Right renal cortex interstitium (tissue), 3 donors: ENCODE results near the gene ME3. TPM values are rescaled to one million over a fixed set of nuclear protein-coding genes. Genes with fewer than 3 reads are reported as not detected.

Experiments used
- DNase-seq, 3 donors: peaks; one replicate each; pipeline ENCODE4 v3.0.0-alpha.2; 2013; ENCODE audit warnings: low read depth in 3 of 3, low spot score in 2 of 3
- polyA plus RNA-seq, 3 donors: library from polyadenylated mRNA; unstranded; fragments of 120-200 nt; gene quantifications; one replicate each; pipeline ENCODE4 v1.2.1, GENCODE V29; 2013; ENCODE audit not compliant: insufficient read length in 3 of 3

Gene ME3
- polyA plus RNA-seq, 3 donors: 30.9 to 36.0 (median 31.7) TPM

DNA sequence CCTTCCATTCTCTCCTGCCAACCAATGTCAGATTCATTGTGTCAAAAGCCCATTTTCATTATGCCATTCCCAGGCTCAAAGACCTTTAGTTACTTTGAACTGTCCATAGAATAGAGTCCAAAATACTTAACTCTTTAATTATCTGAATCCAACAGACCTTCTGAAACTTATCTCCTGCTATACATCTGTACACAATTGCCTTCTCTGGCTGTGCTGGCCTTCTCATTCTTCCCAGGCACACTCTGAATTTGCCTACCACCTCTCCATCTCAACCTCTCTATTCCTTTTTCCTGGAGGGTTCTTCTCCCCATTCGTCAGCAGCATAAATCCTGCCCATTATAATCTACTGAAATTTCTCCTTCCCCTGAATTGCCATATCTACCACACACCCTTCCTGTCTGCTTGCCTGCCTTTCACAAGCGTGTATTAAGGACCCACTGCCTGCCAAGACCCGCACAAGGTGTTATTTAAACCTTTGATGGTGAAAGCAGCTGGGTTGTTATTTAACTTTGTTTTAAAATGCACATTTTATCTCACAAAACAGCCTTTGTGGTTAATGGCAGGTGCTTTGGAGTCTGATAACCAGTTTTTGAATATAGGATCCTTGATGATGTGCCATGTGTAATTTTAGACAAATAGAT is 171.8 kb downstream of the ME3 start:
- DNase-seq: no peak

DNA sequence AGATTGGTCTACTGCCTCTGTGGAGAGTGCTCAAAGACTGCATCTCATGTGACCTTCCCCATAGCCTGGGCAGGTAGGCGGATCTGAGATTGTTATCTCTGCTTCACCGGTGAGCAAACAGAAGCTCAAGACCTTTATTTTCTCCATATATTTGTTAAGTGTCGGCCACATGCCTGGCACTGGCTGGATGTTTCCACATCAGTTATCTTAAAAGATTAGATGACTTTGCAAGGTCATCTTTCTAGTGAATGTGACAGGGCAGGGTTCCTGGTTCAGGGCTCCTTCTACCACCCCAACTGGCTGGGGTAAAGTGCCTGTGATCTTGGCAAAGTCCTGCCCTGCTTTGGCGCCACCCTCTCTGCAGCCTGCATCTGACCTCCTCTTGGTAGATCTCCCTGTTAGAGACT is 172.7 kb downstream of the ME3 start:
- no peak for DNase-seq

DNA sequence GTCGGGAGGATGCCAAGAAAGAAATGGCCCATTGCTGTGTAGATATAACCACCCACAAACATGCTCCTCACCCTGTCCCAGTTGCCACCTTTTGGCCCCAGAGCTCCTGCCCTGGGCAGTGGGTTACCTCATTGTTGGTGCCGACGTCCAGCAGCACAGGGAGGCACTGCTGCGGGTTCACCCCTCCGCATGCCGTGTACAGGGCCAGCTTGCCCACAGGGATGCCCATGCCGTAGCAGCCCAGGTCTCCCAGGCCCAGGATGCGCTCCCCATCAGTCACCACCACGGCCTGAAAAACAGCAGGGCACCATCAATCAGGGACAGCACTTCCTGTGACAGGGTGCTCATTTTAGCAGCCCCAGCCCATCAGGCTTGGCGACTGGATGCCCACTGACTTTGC is 174.6 kb downstream of the ME3 start:
- DNase-seq: no peak

DNA sequence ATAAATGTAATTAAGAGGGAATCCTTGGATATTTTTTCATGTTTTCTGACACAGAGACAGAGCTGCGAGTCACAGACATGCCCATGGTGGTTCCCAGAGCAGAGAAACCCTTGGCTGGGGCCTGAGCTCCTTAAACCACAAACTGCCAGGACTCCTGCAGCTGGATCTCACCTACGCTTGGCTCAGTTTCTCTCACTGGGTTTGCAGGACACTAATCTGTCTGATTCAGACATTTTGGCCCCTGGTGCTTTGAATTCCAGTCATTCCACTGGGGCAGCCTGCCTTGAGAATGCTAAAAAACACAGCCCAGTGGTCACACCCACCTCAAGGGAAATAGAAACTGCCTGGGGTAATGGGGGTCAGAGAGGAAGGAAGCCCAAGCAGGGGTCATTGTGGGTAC is 175.1 kb downstream of the ME3 start:
- no peak for DNase-seq

DNA sequence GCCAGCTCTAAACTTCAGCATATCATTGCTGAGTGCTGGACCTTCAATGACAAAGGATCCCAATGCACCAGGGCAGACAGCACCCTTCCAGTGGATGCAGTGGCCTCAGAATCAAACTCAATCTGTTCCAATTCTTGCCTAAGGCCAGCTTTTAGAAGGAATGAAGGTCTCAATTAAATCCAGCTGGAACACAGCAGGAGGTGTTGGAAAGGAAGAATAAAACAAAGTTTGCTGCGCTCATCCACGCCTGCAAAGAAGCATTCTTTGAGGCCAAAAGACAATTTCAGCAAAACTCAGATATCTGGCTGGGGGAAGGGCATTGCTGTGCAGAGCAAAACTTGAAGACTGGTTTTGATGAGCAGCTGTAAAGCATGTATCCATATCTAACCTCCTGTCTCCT is 177.1 kb downstream of the ME3 start:
- no peak for DNase-seq

DNA sequence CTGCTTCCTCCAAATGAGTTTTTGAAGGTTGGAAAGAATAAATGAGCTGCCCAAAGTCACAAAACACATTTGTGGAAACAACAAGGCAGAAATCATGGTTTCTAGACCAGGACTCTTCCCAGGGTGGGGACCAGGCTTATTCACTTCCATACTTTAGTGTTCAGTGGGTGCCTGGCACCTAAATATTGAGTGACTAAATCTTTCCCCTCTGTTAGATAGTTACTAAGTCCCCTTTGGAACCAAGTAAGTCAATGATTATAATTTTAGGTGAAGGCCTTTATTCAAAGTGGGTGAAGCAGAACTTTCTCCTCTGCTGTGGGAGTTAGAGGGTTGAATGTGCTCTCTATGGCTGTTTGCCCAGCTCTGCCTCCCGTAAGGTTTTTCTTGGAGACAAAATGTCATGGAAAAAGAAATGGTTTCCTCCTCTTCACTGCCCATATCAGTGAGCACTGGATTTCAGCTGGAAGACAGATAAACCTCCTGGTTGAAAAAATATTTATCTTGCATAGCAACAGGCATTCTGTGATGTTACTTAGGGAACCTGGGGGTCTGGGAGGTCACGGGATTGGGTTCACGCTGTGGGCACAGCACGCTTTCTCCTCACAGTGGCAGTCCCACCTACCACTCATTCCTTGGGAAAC is 179.9 kb downstream of the ME3 start:
- DNase-seq: no peak

DNA sequence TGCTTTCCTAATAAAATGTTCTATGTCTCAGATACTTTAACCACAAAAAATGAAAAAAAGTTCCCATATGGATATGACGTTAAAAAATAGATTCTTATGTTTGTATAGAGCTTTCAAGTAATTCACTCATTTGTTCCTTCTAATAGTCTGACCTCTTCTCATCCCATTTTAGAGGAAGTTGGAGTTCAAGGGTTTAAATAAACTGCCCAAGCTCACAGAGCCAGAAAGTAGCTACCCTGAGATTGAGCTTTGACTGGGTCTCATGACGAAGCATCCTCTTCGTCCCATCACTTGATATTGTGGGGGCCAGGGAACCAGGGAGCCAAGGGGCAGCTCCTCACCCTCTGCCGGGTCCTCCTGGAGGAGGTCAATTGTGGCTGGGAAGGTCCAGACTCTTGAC is 181.4 kb downstream of the ME3 start:
- DNase-seq: no peak

DNA sequence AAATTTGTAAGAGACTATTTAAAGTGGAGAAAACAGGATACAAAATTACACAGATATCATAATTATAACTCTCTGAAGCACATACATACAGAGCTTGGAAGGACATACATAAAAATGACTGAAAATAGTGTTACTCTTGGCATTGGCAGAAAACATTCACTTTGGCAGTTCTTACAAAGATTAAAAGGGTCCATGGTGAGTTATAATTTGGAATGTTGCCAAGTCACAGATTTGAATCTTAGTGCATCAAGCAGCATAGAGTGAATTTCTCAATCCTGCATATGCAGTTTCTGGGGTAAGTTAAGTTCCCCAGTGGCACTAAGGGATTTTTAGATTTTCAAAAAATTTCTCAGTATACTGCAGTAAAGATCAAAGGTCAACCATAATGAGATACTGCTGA is 181.8 kb downstream of the ME3 start:
- no peak for DNase-seq

DNA sequence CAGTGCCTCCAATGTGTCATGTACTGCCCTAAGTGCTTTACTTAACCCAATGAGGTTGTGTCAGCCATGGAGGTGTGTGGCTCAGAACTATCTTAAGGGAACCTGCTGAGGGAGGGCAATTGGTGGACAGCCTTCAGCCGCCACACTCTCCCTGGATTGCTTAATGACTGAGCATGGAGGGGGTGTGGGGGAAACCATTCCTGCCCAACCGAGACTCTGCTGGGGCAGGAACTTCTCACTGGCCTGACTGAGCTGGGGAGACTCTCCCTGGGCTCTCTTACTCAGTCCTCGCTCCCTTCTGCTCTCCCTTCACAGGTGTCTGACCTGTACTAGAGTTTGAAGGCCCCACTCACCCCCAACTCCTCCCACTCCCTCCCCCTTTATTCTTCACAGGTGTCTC is 183.0 kb downstream of the ME3 start:
- no peak for DNase-seq

DNA sequence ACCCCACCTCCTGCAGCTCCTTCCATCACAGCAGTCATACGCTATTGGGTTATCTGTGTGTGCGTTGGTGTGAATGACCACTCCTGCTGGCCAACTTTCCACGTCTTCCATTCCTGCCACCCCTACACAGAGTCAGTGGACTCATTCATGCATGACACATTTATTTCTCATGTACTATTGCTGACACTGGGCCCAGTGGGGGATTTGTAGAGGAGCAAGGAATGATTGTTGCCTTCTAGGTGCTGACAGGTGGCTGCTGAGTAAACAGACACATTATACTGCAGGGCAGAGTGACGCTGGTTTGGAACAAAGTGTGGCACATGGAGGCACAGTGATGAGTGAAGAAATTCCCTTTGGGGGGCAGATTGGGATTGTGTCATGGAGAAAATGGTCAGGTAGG is 183.9 kb downstream of the ME3 start:
- DNase-seq: no peak

DNA sequence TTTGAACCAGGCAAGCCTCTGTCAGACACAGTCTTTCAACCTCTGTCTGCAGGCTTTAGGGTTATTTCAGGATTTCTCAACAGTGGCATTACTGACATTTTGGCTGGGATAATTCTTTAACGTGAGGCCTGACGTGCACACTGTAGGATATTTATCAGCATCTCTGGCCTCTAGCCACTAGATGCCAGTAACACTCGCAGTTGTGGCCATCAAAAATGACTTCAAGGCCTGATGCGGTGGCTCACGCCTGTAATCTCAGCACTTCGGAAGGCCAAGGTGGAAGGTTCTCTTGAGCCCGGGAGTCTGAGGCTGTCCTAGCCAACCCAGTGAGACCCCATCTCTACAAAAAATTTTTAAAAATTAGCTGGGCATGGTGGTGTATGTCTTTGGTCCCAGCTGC is 184.7 kb downstream of the ME3 start:
- no peak for DNase-seq

DNA sequence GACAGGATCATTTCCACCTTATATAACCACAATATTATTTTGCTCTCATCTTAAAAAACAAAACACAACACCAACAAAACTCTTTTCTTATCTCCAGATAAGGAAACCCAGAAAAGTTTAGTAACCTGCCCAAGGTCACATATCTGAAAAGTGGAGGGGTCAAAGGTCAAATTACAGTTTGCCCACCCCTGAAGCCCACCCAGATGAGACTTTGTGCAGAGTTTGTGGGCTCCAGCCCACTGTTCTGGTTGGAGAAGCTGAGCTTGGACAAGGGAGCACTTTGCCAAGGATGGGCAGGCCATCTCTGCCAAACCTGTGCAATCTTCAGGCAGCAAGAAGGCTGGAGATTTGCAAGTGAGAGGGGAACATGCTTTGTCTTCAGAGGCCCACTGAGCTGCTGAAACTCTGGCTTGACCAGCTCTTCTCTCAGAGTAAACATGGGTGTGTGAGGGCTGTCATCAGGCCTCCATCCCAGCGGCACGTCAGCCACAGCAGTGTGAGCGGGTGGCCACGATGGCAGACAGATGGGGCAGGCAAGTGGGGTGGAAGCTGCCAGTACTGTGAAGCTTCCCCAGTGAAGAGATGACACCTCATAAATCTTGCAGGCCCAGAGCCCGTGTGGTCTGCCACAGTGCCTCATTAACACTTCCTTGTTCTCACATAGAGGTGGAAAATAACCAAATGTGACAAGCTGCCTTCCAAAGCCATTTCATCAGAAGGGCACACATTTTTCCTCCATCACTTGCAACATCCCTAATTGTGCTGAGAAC is 186.0 kb downstream of the ME3 start:
- no peak for DNase-seq

DNA sequence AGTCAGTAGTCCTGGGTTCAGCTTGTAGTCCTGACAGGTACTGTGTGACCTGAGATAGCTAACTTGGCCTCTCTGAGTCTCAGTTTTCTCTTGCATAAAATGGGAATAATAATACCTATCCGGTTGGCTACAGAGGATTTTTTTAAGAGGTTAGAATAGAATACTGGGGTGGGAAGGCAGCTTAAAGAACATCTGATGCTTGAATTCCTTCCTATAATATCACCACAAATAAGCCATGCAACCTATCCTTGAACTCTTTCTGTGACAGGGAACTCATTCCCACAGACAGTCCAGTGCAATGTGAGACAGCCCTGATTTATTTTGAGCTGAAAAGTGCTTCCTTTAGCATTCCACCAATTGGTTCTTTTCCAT is 187.6 kb downstream of the ME3 start:
- no peak for DNase-seq

DNA sequence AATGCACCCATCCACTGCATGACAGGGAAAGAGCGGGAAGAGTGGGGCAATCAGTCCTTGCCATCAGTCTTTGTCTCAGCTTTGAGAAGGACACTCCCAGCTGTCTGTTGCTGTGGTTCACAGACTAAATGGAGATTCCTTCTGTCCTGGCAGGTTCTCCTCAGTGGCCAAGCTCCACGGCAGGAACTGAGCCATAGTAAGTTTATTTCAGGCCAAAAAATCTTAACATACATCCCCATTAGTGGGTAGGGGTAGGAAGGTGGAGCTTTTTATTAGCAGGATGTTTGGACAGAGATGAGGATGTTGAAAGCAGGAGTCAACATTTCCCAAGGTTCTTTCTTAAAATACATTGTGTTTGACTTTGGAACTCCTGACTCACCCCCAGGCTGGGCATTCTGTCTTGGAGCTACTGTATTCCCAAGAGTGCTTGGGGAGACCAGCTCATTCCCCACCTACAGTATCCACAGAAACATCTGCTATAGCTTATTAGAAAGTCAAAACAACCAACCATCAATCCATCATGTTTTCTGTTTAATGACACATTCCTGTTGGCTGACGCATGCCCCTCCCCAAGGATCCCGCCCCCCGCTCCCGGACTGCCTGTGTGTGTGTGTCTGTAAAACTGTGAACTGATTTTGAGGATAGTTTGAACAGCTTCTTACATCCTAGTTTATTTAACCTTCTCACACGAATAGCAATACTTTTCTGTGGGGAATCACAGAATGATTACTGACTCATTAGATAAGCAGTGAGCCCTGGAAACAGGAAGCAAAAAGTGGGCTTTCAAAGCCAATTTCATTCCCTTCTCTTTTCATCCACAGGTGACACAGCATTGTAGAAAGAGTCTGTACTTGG is 188.2 kb downstream of the ME3 start:
- DNase-seq: no peak

DNA sequence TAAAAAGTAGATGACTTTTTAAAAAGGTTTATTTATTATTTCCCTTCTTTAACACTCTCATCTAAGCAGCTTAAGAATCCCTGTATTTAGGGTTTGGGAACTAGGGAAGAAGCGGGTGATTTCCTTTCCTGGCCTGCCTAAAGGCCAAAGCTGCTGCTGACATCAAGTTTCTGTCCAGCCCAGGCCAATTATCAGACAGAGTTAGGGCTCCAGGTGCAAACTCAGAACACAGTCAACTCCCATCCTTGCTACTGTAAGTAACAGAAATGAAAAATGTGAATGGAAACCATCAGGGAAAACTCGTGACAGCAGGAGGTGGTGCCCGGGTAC is 188.8 kb downstream of the ME3 start:
- no peak for DNase-seq

DNA sequence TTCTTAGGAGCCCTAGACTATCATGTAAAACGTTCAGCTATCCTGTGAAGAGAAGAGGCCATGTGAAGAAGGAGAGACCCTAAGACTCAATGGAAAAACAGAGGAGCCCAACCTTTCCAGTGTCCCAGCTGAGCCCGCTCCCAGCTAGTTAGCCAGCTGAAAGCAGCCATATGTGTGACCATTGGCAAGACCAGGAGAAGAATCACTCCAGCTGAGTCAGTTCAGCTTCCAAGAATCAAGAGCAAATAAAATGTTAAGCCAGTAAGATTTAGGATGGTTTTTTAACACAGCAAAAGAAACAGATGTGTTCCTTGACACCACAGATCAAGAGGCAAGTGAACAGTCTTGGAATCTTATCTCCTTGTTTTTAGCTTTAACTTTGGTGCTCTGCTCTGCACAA is 189.7 kb downstream of the ME3 start:
- no peak for DNase-seq

DNA sequence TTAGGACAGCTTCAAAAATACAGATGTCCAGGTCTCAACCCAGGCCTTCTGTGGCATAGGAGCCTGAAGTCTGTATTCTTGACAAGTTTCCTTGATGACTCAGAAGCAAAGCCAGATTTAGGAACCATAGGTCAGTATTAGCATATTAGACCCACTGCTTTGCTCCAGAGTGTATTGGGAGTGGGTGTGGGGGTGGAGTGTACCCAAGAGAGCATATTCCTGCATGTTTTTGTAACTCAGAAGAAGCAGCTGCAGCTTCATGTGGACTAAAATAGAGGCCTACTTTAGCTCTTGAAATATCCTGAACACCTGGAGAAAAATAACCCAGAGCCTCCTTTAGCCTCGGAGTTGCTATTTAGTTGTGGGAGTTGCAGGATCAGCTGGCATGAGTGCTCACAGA is 191.0 kb downstream of the ME3 start:
- DNase-seq: no peak

DNA sequence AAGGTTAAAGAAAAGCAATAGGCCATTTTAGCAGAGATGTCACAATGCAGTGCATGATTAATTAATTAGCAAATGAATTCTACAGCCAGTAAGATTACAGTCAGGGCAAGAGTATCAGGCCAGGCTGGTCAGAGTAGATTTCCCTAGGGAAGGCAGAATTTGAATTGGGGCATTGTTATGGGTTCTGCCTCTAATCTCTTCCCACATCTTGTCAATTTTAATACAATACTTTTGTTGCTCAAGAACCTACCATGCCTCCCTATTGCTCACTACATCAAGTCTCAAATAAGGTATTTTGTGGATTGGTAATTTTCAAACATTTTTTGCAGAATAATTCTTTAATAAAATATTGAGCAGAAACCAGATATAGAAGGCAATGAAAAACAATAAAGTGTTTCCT is 194.1 kb downstream of the ME3 start:
- no peak for DNase-seq

DNA sequence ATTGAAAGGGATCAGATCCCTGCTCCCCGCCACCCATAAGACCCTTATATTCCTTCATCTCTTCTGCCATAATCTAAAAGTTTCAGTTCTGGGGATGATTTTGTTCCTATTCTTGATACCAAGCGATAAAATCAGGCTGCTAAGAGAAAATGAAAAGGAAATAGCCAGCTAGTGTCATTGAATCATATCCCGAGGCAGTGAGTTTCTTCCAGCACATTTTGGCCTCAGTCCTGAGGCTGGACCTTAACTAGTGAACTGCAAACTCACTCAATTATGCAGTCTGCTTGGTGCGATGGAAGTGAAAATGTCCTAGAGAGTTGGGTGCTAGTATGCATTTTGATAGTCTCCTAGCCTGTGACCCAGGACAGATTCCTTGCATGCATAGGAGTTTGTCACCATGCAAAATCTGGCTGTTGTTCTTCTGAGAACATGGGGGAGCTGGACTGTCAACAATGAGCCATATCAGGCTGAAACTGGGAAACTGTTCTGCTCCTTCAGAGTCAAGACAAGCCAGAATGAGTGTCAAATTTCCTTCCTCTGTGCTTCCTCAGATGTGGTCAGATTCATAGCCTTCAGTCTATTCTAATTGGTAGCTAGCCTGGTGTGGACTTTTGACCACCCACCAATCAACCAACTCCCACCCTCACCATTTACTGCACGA is 194.8 kb downstream of the ME3 start:
- DNase-seq: peak in 1 of 3 donors; percentile 47

DNA sequence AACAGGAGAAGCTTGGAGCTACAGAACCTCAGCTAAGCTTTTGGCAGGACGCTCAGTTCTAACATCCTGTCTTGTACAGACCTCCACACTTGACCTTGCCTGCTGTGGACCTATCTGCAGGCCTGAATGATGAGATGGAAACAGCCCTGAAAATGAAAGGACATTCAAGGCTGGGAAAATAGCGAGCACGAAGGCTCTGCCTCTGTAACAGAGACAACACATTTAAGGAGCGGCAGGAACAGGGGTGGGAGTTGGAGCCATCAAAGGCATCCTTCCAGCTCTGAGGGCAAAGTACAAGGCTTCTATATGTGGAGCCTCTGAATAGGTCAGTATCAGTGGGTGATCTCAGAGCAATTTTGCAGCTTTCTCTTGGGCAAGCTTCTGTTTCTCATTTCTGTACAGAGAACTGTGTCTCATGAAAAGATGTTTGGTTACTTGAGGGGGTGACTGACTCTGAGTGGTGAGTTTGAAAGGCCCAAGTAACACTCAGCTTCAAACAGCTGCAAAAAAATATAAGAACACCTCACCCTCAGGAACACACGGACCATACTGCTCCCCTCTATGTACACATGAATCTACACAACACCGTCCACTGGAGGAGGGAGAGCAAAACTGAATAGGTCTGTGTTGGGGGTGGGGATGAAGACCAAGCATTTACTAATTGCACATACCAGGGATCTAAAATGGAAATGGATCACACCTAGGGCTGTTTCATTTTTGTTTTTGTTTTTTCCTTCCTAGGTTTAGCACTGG is 196.1 kb downstream of the ME3 start:
- DNase-seq: no peak
